HepG2 (cell line): Measurements from ENCODE around the gene CYTH1. TPM values are rescaled to one million over a fixed set of nuclear protein-coding genes. Genes with fewer than 3 reads are reported as not detected.

Source experiments
- HIVEP1 ChIP-seq: sonication (generic); formaldehyde crosslinking; IDR thresholded peaks from 2 replicates; pipeline ENCODE4 v1.4.0; 2020; ENCODE audit warnings: mild to moderate bottlenecking, missing genetic modification reagents
- HNRNPL ChIP-seq: fragments of 200-400 bp; formaldehyde crosslinking; IDR thresholded peaks from 2 replicates; pipeline ENCODE4 v1.6.1; 2017; ENCODE audit warnings: mild to moderate bottlenecking, low read depth, low read length
- JUNB ChIP-seq: sonication (generic); formaldehyde crosslinking; IDR thresholded peaks from 2 replicates; pipeline ENCODE4 v1.8.0; 2022; ENCODE audit warnings: missing genetic modification reagents, mild to moderate bottlenecking, borderline replicate concordance
- KDM1A ChIP-seq: IDR thresholded peaks from 2 replicates; pipeline ENCODE4 v1.6.1; 2016; ENCODE audit warnings: missing compliant biosample characterization
- MXI1 ChIP-seq: IDR thresholded peaks from 3 replicates; pipeline ENCODE4 v1.6.1; 2012; ENCODE audit warnings: low read depth, low read length, inconsistent platforms, borderline replicate concordance
- SMAD9 ChIP-seq: sonication (generic); formaldehyde crosslinking; IDR thresholded peaks from 2 replicates; pipeline ENCODE4 v1.5.1; 2020; ENCODE audit warnings: mild to moderate bottlenecking, missing genetic modification reagents
- SMC3 ChIP-seq: IDR thresholded peaks from 2 replicates; pipeline ENCODE4 v1.6.1; 2011; ENCODE audit warnings: low read length, improper control_type of control experiment
- SPEN ChIP-seq: sonication (generic); formaldehyde crosslinking; IDR thresholded peaks from 2 replicates; pipeline ENCODE4 v1.5.1; 2020; ENCODE audit warnings: low read depth, mild to moderate bottlenecking, missing genetic modification reagents
- SRSF1 ChIP-seq: fragments of 200-400 bp; formaldehyde crosslinking; optimal IDR thresholded peaks from 2 replicates; pipeline ENCODE3; 2017; ENCODE audit warnings: mild to moderate bottlenecking, low read depth, low read length, moderate library complexity
- ZNF326 ChIP-seq: sonication (generic); formaldehyde crosslinking; IDR thresholded peaks from 2 replicates; pipeline ENCODE4 v1.4.0; 2020; ENCODE audit warnings: missing genetic modification reagents, borderline replicate concordance
- ZNF430 ChIP-seq: sonication (generic); formaldehyde crosslinking; IDR thresholded peaks from 2 replicates; pipeline ENCODE4 v1.9.0; 2021; ENCODE audit warnings: mild to moderate bottlenecking, missing genetic modification reagents
- ZNF501 ChIP-seq: sonication (generic); formaldehyde crosslinking; IDR thresholded peaks from 2 replicates; pipeline ENCODE4 v1.5.1; 2020; ENCODE audit warnings: mild to moderate bottlenecking, moderate library complexity, missing genetic modification reagents
- ZNF605 ChIP-seq: sonication (generic); formaldehyde crosslinking; IDR thresholded peaks from 2 replicates; pipeline ENCODE4 v1.8.0; 2022; ENCODE audit warnings: mild to moderate bottlenecking, missing genetic modification reagents
- ZNF619 ChIP-seq: sonication (generic); formaldehyde crosslinking; IDR thresholded peaks from 2 replicates; pipeline ENCODE4 v1.4.0; 2020; ENCODE audit warnings: mild to moderate bottlenecking, missing genetic modification reagents
- ZSCAN9 ChIP-seq: IDR thresholded peaks from 2 replicates; pipeline ENCODE4 v1.6.1; 2016; ENCODE audit warnings: borderline replicate concordance
- polyA plus RNA-seq, 8 experiments: library from polyadenylated mRNA; depleted of rRNA in 3 of 8; stranded (reverse) in 7 of 8; unstranded in 1 of 8; fragments of >200 nt; fragmentation: Illumina TruSeq in 4 of 8; extraction: Trizol in 4 of 8; gene quantifications; 2 replicates each; pipeline versions ENCODE4 v1.2.1 to v1.2.3, GENCODE V29; 2011 to 2016; ENCODE audit warnings: low read depth in 4 of 8, missing spikeins in 1 of 8, mixed read lengths in 1 of 8; ENCODE audit not compliant: insufficient read depth in 1 of 8
- total RNA-seq, 5 experiments: library from RNA; depleted of rRNA; stranded (reverse); fragments of >200 nt; fragmentation: Illumina TruSeq; extraction: Trizol; gene quantifications; 2 replicates each; pipeline ENCODE4 v1.2.3, GENCODE V29; 2016; ENCODE audit warnings: low read depth in 1 of 5
- TF ChIP-seq, protein P1 (sequence below): sonication (generic); formaldehyde crosslinking; IDR thresholded peaks from 2 replicates; pipeline ENCODE4 v1.4.0; 2020; ENCODE audit warnings: mild to moderate bottlenecking, missing genetic modification reagents, borderline replicate concordance
- TF ChIP-seq, protein P2 (sequence below): sonication (generic); IDR thresholded peaks from 2 replicates; pipeline ENCODE4 v1.6.1; 2016; ENCODE audit warnings: low read depth, borderline replicate concordance
- TF ChIP-seq, protein P3 (sequence below): sonication (generic); formaldehyde crosslinking; IDR thresholded peaks from 2 replicates; pipeline ENCODE4 v1.5.0; 2020; ENCODE audit warnings: missing genetic modification reagents
- TF ChIP-seq, protein P4 (sequence below): sonication (generic); formaldehyde crosslinking; IDR thresholded peaks from 2 replicates; pipeline ENCODE4 v1.4.0; 2020; ENCODE audit warnings: mild to moderate bottlenecking, missing genetic modification reagents
- TF ChIP-seq, protein P5 (sequence below): IDR thresholded peaks from 2 replicates; pipeline ENCODE4 v1.6.1; 2016

Gene CYTH1
- total and polyA plus RNA-seq, 2 of the 13 experiments (the other 11 are each of a cell fraction or from before 2014, with no cell fraction given): 20.1 to 48.9 TPM

DNA sequence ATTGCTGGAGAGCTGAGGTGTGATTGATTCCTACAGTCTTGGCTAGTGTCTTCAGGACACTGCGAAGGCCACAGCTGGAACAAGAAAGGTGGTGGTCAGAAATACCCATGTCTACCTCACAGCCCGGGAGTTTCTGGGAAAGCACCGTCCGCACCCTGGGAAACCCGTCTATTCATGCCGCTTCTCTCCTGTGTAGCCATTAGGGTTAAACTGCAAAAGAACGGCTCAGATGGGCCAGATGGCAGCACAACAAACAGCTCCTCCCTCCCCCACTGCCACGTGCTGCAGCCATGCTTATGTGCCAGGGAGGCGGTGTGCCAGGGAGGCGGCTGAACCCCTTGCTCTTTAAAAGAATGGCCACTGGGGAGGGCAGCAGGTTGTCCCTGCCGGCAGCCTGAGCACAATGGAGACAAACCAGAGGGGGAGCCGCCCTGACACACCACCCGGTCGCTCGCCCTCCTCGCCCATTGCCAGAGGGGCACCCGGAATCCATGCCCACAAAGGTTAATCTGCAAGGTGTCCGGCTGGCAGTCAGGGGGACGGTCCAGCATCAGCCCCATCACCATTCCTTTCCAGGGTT is 65.2 kb downstream of the CYTH1 start (continued):
- no peak for TF ChIP-seq SMC3
- TF ChIP-seq HNRNPL: peak; percentile 99
- TF ChIP-seq HIVEP1 (CRISPR knock-in tag): peak; percentile 58; the same call in 1 of the 2 replicates
- TF ChIP-seq, protein P1, sequence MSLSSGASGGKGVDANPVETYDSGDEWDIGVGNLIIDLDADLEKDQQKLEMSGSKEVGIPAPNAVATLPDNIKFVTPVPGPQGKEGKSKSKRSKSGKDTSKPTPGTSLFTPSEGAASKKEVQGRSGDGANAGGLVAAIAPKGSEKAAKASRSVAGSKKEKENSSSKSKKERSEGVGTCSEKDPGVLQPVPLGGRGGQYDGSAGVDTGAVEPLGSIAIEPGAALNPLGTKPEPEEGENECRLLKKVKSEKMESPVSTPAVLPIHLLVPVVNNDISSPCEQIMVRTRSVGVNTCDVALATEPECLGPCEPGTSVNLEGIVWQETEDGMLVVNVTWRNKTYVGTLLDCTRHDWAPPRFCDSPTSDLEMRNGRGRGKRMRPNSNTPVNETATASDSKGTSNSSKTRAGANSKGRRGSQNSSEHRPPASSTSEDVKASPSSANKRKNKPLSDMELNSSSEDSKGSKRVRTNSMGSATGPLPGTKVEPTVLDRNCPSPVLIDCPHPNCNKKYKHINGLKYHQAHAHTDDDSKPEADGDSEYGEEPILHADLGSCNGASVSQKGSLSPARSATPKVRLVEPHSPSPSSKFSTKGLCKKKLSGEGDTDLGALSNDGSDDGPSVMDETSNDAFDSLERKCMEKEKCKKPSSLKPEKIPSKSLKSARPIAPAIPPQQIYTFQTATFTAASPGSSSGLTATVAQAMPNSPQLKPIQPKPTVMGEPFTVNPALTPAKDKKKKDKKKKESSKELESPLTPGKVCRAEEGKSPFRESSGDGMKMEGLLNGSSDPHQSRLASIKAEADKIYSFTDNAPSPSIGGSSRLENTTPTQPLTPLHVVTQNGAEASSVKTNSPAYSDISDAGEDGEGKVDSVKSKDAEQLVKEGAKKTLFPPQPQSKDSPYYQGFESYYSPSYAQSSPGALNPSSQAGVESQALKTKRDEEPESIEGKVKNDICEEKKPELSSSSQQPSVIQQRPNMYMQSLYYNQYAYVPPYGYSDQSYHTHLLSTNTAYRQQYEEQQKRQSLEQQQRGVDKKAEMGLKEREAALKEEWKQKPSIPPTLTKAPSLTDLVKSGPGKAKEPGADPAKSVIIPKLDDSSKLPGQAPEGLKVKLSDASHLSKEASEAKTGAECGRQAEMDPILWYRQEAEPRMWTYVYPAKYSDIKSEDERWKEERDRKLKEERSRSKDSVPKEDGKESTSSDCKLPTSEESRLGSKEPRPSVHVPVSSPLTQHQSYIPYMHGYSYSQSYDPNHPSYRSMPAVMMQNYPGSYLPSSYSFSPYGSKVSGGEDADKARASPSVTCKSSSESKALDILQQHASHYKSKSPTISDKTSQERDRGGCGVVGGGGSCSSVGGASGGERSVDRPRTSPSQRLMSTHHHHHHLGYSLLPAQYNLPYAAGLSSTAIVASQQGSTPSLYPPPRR (CRISPR knock-in tag): no peak
- no peak for TF ChIP-seq KDM1A (CRISPR knock-in tag)
- TF ChIP-seq, protein P2, sequence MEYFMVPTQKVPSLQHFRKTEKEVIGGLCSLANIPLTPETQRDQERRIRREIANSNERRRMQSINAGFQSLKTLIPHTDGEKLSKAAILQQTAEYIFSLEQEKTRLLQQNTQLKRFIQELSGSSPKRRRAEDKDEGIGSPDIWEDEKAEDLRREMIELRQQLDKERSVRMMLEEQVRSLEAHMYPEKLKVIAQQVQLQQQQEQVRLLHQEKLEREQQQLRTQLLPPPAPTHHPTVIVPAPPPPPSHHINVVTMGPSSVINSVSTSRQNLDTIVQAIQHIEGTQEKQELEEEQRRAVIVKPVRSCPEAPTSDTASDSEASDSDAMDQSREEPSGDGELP: no peak
- TF ChIP-seq ZNF605 (CRISPR knock-in tag): 0 out of 2 replicates have a peak, but pooled peaks have one; percentile 27
- 0 out of 2 replicates have a peak, but pooled peaks have one; percentile 45 for TF ChIP-seq ZNF619 (CRISPR knock-in tag)
- TF ChIP-seq ZSCAN9 (CRISPR knock-in tag): no peak
- TF ChIP-seq, protein P3, sequence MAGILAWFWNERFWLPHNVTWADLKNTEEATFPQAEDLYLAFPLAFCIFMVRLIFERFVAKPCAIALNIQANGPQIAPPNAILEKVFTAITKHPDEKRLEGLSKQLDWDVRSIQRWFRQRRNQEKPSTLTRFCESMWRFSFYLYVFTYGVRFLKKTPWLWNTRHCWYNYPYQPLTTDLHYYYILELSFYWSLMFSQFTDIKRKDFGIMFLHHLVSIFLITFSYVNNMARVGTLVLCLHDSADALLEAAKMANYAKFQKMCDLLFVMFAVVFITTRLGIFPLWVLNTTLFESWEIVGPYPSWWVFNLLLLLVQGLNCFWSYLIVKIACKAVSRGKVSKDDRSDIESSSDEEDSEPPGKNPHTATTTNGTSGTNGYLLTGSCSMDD (CRISPR knock-in tag): no peak
- TF ChIP-seq SPEN (CRISPR knock-in tag): peak; percentile 55; the same call in 1 of the 2 replicates
- peak; percentile 64; the same call in 1 of the 2 replicates for TF ChIP-seq ZNF430 (CRISPR knock-in tag)
- peak; percentile 60 for TF ChIP-seq SRSF1
- TF ChIP-seq, protein P4, sequence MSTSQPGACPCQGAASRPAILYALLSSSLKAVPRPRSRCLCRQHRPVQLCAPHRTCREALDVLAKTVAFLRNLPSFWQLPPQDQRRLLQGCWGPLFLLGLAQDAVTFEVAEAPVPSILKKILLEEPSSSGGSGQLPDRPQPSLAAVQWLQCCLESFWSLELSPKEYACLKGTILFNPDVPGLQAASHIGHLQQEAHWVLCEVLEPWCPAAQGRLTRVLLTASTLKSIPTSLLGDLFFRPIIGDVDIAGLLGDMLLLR (CRISPR knock-in tag): 0 out of 2 replicates have a peak, but pooled peaks have one; percentile 45
- no peak for TF ChIP-seq SMAD9
- TF ChIP-seq, protein P5, sequence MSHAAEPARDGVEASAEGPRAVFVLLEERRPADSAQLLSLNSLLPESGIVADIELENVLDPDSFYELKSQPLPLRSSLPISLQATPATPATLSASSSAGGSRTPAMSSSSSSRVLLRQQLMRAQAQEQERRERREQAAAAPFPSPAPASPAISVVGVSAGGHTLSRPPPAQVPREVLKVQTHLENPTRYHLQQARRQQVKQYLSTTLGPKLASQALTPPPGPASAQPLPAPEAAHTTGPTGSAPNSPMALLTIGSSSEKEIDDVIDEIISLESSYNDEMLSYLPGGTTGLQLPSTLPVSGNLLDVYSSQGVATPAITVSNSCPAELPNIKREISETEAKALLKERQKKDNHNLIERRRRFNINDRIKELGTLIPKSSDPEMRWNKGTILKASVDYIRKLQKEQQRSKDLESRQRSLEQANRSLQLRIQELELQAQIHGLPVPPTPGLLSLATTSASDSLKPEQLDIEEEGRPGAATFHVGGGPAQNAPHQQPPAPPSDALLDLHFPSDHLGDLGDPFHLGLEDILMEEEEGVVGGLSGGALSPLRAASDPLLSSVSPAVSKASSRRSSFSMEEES (CRISPR knock-in tag): 0 out of 2 replicates have a peak, but pooled peaks have one; percentile 13
- TF ChIP-seq ZNF501: peak; percentile 66; the same call in 1 of the 2 replicates
- no peak for TF ChIP-seq ZNF326
- no peak for TF ChIP-seq JUNB (CRISPR knock-in tag)
- TF ChIP-seq MXI1: 0 out of 3 replicates have a peak, but pooled peaks have one; percentile 37
